ENCODE results near the gene NUDC.

Gene NUDC

DNA sequence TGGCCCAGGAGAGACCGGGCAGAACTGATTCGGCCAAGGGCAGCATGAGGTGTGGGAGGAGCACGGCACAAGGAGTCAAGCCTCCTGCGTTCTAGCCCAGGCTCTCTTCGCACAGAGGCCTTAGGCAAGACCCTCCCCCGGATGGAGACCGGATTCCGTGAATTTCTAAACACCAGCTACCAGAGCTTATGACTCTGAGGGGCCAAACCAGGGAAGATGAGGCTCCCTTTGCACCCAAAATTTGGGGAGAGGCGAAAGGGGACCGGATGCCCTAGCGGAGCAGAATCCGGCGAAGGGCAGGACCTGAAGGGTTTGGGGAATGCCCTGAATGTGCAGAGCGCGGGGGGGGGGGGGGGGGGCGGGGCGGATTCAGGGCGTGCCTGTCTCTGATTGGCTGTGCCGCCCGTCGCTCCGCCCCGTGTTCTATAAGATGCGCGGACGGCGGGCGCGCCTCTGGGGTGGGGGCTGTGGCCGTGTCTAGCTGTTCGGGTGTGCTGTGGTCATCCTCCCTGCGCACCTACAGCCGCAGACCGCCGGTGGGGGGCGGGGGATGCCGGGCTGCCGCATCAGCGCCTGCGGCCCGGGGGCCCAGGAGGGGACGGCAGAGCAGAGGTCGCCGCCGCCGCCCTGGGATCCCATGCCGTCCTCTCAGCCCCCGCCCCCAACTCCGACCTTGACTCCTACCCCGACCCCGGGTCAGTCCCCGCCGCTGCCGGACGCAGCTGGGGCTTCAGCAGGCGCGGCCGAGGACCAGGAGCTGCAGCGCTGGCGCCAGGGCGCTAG is 71.9 kb downstream of the NUDC start, which contains the start of gene TRNP1:
Gene TRNP1, plus strand, starts transcription at position 456 of the 783 bp plus-strand sequence. Its CDS starts 95 bp downstream, at position 551.
- DNase-seq, result peak; percentile 93

GRCh38 chr1:26994020-26994786 is 72.7 kb downstream of the NUDC start:
- DNase-seq, result peak; percentile 62

GRCh38 chr1:26994787-26995517 is 73.4 kb downstream of the NUDC start:
- DNase-seq, result peak; percentile 39

GRCh38 chr1:26996024-26996423 is 74.5 kb downstream of the NUDC start:
- DNase-seq, result no peak
